Esophagus muscularis mucosa (tissue), 4 donors: Measurements from ENCODE around the gene SOX5.

Experiments used
- CTCF ChIP-seq, 3 experiments: fragments of 200-600 bp in 2 of 3; fragments of 450-650 bp in 1 of 3; sonication (generic) in 2 of 3; IDR thresholded peaks; one replicate each; pipeline ENCODE4 v1.5.1; 2017 to 2019; ENCODE audit warnings: antibody characterized with exemption in 3 of 3, mild to moderate bottlenecking in 2 of 3, moderate library complexity in 1 of 3
- EP300 ChIP-seq: sonication (generic); formaldehyde crosslinking; IDR thresholded peaks from one replicate; pipeline ENCODE4 v1.6.1; 2017; ENCODE audit warnings: antibody characterized with exemption
- POLR2AphosphoS5 ChIP-seq, 2 donors: sonication (generic); formaldehyde crosslinking; IDR thresholded peaks; one replicate each; pipeline ENCODE4 v1.6.1; 2017; ENCODE audit warnings: antibody characterized with exemption in 2 of 2

- TF ChIP-seq CTCF (IDR thresholded peaks at IDR 0.05) (no peak), EP300 (no peak), POLR2AphosphoS5 (IDR thresholded peaks at IDR 0.05) (no peak)
These were observed 55.9 kb downstream of the SOX5 start for GRCh38 chr12:23893611-23894010.
